ENCODE data around the gene UBAP2L. TPM values are rescaled to one million over a fixed set of nuclear protein-coding genes. Genes with fewer than 3 reads are reported as not detected.

UBAP2L gene
- total and polyA plus RNA-seq, 9 of the 15 experiments (the other 6 are each of a cell fraction or from before 2014, with no cell fraction given): 75.0 to 245 (median 119) TPM

- TF ChIP-seq ZNF316 (IDR thresholded peaks at IDR 0.05) (0 out of 2 replicates have a peak, but pooled peaks have one; percentile 12), ZNF431 (CRISPR knock-in tag; IDR thresholded peaks at IDR 0.05) (no peak; the same call in 1 of the 2 replicates), GTF2B (IDR thresholded peaks at IDR 0.05; ENCODE audit: extremely low read depth, insufficient read length) (no peak), ZNF263 (CRISPR knock-in tag; IDR thresholded peaks at IDR 0.05; ENCODE audit: borderline replicate concordance) (no peak), BDP1 (IDR thresholded peaks at IDR 0.05; ENCODE audit: insufficient read depth, insufficient read length) (no peak), SMARCE1 (IDR thresholded peaks at IDR 0.05) (0 out of 2 replicates have a peak, but pooled peaks have one; percentile 8), MCM2 (IDR thresholded peaks at IDR 0.05; ENCODE audit: low read depth) (no peak), SMAD3 (CRISPR knock-in tag; conservative IDR thresholded peaks at IDR 0.05) (0 out of 2 replicates have a peak, but pooled peaks have one; percentile 18), E2F1 (CRISPR knock-in tag; IDR thresholded peaks at IDR 0.05) (peak; percentile 34; the same call in 1 of the 2 replicates), ZNF668 (CRISPR knock-in tag; IDR thresholded peaks at IDR 0.05) (no peak; the same call in 1 of the 2 replicates), SUPT5H (IDR thresholded peaks at IDR 0.05) (peak; percentile 89), NFE2L1 (tag; IDR thresholded peaks at IDR 0.05; ENCODE audit: borderline replicate concordance, low read depth) (no peak), TAF15 (IDR thresholded peaks at IDR 0.05; ENCODE audit: low read depth, low read length) (no peak), ZFX (CRISPR knock-in tag; IDR thresholded peaks at IDR 0.05) (peak; percentile 88), ZNF583 (CRISPR knock-in tag; IDR thresholded peaks at IDR 0.05) (peak; percentile 78; the same call in 1 of the 2 replicates), ZHX1 (conservative IDR thresholded peaks at IDR 0.05; ENCODE audit: low read length) (no peak), NFE2 (IDR thresholded peaks at IDR 0.05; ENCODE audit: low read depth) (no peak), RHOXF2B (CRISPR knock-in tag; conservative IDR thresholded peaks at IDR 0.05) (no peak), ZBTB8A (IDR thresholded peaks at IDR 0.05; ENCODE audit: partially characterized antibody) (no peak), CSDE1 (IDR thresholded peaks at IDR 0.05) (no peak), FOXM1 (IDR thresholded peaks at IDR 0.05; ENCODE audit: low read depth) (no peak), FOXM1 (CRISPR knock-in tag; IDR thresholded peaks at IDR 0.05; ENCODE audit: low read depth) (0 out of 2 replicates have a peak, but pooled peaks have one; percentile 57), ZBTB12 (CRISPR knock-in tag; IDR thresholded peaks at IDR 0.05) (peak; percentile 46; the same call in 1 of the 2 replicates), ZNF124 (CRISPR knock-in tag; IDR thresholded peaks at IDR 0.05) (no peak)
Observed at GRCh38 chr1:154220071-154220969, at the start of gene UBAP2L (continued).
